GM12878 (cell line): ENCODE data around the gene PTCD1.

ENCODE experiments used
- MTA2 ChIP-seq: fragments of 450-650 bp; IDR thresholded peaks from 2 replicates; pipeline ENCODE4 v1.6.1; 2016; ENCODE audit warnings: low read depth, mild to moderate bottlenecking, moderate library complexity
- TCF7 ChIP-seq: IDR thresholded peaks from 2 replicates; pipeline ENCODE4 v1.6.1; 2014; ENCODE audit warnings: antibody characterized with exemption, borderline replicate concordance
- ZNF274 ChIP-seq: IDR thresholded peaks from one replicate; pipeline ENCODE4 v1.8.0; 2011; ENCODE audit not compliant: insufficient read length, insufficient read depth
- TF ChIP-seq, protein P1 (sequence below): IDR thresholded peaks from 2 replicates; pipeline ENCODE4 v1.6.1; 2012; ENCODE audit warnings: low read length, inconsistent platforms
- TF ChIP-seq, protein P2 (sequence below), 3 experiments: IDR thresholded peaks in 2 of 3; conservative IDR thresholded peaks in 1 of 3; 2 replicates each; pipeline ENCODE4 v1.5.1; 2011; ENCODE audit warnings: low read depth in 3 of 3, low read length in 3 of 3, mild to moderate bottlenecking in 3 of 3, control low read depth in 2 of 3, moderate library complexity in 2 of 3, inconsistent platforms in 1 of 3, mixed read lengths in 1 of 3; ENCODE audit not compliant: control insufficient read depth in 2 of 3, insufficient read depth in 1 of 3; ENCODE audit errors: extremely low read depth in 1 of 3
- TF ChIP-seq, protein P3 (sequence below): IDR thresholded peaks from 2 replicates; pipeline ENCODE4 v1.6.1; 2011; ENCODE audit warnings: low read depth, low read length, improper control_type of control experiment, borderline replicate concordance

DNA sequence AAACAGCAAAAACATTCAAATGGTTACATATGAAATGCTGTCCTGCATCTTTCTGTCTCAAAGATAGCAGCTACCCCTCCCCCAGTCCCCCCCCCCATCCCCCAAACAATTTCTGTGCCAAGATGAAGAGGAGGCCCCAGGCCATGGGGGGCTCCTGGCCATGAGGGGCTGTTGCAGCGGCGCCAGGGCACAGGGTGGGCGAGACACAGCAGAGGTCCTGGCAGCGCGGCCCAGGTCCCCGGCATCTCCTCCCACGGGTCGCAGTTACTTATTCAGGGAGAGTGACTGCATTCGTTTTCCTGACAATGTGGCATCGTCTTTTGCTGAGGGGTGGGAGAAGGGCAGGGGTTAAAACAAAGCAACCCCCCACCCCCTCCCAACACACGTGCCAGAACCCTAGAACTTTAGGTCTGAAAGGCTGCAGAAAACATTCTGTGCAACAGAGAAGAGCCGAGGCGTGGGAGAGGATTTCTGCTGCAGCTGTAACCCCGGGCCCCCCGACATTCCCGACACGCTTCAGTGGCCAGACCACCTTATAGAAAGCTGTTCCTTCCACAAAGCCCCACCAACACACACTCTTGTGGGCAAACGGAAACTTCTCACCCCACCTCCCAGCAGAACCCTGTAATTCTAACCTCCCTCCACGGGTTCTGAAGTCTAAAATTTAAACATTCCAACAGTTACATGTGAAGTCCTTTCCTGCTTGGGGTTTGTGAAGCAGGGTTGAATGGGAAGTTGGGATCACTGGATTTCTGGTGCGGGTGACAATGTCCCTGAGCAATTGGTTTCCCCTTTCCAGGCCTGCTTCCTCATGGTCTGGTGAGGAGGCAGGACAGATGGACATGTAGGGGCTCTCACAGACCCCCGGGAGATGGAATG is 41.9 kb downstream of the PTCD1 start:
- TF ChIP-seq, protein P1, sequence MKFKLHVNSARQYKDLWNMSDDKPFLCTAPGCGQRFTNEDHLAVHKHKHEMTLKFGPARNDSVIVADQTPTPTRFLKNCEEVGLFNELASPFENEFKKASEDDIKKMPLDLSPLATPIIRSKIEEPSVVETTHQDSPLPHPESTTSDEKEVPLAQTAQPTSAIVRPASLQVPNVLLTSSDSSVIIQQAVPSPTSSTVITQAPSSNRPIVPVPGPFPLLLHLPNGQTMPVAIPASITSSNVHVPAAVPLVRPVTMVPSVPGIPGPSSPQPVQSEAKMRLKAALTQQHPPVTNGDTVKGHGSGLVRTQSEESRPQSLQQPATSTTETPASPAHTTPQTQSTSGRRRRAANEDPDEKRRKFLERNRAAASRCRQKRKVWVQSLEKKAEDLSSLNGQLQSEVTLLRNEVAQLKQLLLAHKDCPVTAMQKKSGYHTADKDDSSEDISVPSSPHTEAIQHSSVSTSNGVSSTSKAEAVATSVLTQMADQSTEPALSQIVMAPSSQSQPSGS, result no peak
- TF ChIP-seq MTA2 (no peak), ZNF274 (no peak), TCF7 (no peak)
- TF ChIP-seq, protein P2, sequence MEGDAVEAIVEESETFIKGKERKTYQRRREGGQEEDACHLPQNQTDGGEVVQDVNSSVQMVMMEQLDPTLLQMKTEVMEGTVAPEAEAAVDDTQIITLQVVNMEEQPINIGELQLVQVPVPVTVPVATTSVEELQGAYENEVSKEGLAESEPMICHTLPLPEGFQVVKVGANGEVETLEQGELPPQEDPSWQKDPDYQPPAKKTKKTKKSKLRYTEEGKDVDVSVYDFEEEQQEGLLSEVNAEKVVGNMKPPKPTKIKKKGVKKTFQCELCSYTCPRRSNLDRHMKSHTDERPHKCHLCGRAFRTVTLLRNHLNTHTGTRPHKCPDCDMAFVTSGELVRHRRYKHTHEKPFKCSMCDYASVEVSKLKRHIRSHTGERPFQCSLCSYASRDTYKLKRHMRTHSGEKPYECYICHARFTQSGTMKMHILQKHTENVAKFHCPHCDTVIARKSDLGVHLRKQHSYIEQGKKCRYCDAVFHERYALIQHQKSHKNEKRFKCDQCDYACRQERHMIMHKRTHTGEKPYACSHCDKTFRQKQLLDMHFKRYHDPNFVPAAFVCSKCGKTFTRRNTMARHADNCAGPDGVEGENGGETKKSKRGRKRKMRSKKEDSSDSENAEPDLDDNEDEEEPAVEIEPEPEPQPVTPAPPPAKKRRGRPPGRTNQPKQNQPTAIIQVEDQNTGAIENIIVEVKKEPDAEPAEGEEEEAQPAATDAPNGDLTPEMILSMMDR (IDR thresholded peaks at IDR 0.05 in 2 of 3, conservative IDR thresholded peaks at IDR 0.05 in 1 of 3; ENCODE audit: control insufficient read depth in 2 of 3, extremely low read depth in 1 of 3, insufficient read depth in 1 of 3, low read depth in 3 of 3, low read length in 3 of 3), result no peak
- TF ChIP-seq, protein P3, sequence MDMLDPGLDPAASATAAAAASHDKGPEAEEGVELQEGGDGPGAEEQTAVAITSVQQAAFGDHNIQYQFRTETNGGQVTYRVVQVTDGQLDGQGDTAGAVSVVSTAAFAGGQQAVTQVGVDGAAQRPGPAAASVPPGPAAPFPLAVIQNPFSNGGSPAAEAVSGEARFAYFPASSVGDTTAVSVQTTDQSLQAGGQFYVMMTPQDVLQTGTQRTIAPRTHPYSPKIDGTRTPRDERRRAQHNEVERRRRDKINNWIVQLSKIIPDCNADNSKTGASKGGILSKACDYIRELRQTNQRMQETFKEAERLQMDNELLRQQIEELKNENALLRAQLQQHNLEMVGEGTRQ, result no peak
